DND-41 (cell line): Measurements from ENCODE around the gene CLCNKB.

Source experiments
- CTCF ChIP-seq: IDR thresholded peaks from 2 replicates; pipeline ENCODE4 v1.5.1; 2012; ENCODE audit warnings: borderline replicate concordance, low read length, moderate library complexity, mild to moderate bottlenecking; ENCODE audit not compliant: poor library complexity, severe bottlenecking; ENCODE audit errors: extremely low read depth
- EZH2 ChIP-seq: IDR thresholded peaks from 3 replicates; pipeline ENCODE4 v1.6.1; 2012; ENCODE audit warnings: borderline replicate concordance, low read depth, mild to moderate bottlenecking, moderate library complexity, low read length, inconsistent platforms; ENCODE audit not compliant: severe bottlenecking

- TF ChIP-seq CTCF (no peak), EZH2 (no peak)
Observed at GRCh38 chr1:16077406-16078245, 34.0 kb downstream of the CLCNKB start.
